Psoas muscle (tissue), 8 donors: ENCODE data around the gene RFWD3. TPM values are rescaled to one million over a fixed set of nuclear protein-coding genes. Genes with fewer than 3 reads are reported as not detected.

Experiments
- ATAC-seq, 4 donors: fragments of 200-7000 bp; cut with Tn5 transposase; one replicate each; pipeline ENCODE4 v1.9.1; 2020; ENCODE audit warnings: moderate library complexity in 3 of 4, mild to moderate bottlenecking in 2 of 4
- DNase-seq, 2 donors: peaks; one replicate each; pipeline ENCODE4 v3.0.0-alpha.2; 2020
- H3K27ac ChIP-seq: fragments of 200-600 bp; one replicate; pipeline ENCODE4 v1.8.0; 2022
- H3K27me3 ChIP-seq, 3 donors: fragments of 200-600 bp in 1 of 3; one replicate each; pipeline versions ENCODE4 v1.6.1 to v1.8.0; 2013 to 2022; ENCODE audit warnings: low read length in 2 of 3, mild to moderate bottlenecking in 2 of 3, moderate library complexity in 1 of 3; ENCODE audit not compliant: insufficient read depth in 3 of 3
- H3K36me3 ChIP-seq, 2 donors: fragments of 200-600 bp in 1 of 2; one replicate each; pipeline versions ENCODE4 v1.6.1 to v1.8.0; 2013 to 2022; ENCODE audit warnings: low read depth in 1 of 2, mild to moderate bottlenecking in 1 of 2, moderate library complexity in 1 of 2; ENCODE audit not compliant: insufficient read depth in 1 of 2
- H3K4me1 ChIP-seq: fragments of 200-600 bp; one replicate; pipeline ENCODE4 v1.8.0; 2022
- H3K4me3 ChIP-seq: fragments of 200-600 bp; one replicate; pipeline ENCODE4 v1.8.0; 2022; ENCODE audit warnings: mild to moderate bottlenecking
- H3K9me3 ChIP-seq: fragments of 200-600 bp; one replicate; pipeline ENCODE4 v1.8.0; 2022
- CTCF ChIP-seq: fragments of 200-600 bp; IDR thresholded peaks from one replicate; pipeline ENCODE4 v1.8.0; 2022; ENCODE audit warnings: antibody characterized with exemption
- WGBS, 3 donors: extraction: QIAGEN DNeasy Blood & Tissue Kit; methylation state at CpG; one replicate each; pipeline versions ENCODE4 v1.1.6 to v1.1.7; 2013; 5-methylcytosine and 5-hydroxymethylcytosine counted together
- intact Hi-C, 2 donors: fragments of 100-400 bp; cut with DNase I; formaldehyde crosslinking; loops; one replicate each; pipeline versions ENCODE4 v1.11.0 to v1.14.2; 2022
- polyA plus RNA-seq, 3 donors: library from polyadenylated mRNA; stranded (reverse); fragments of 200-250 nt; gene quantifications; one replicate each; pipeline ENCODE4 v1.2.3, GENCODE V29; 2013
- total RNA-seq, 4 donors: library from RNA; stranded (reverse); fragmentation: NEBNext Ultra II Directional in 2 of 4; extraction: Animal tissue kit (Norgen Biotek cat#: 25700) in 2 of 4; gene quantifications; one replicate each; pipeline versions ENCODE4 v1.2.1 to v1.2.4, GENCODE V29; 2021 to 2023
- donor health status: healthy with polysubstance abuse.
- donor health status: DM: no; HTN: no; CAD: no; lungs with moderate emphysema.
- donor health status: Bipolar disorder and iron deficiency.
- donor health status: healthy.
- donor health status: DM: yes; HTN: yes; CAD: no.
- donor health status: DM: no; HTN: no; CAD: no.
- donor health status: DM: no; HTN: no; CAD: no.
- donor health status: DM: yes; HTN: yes; CAD: no.

The RFWD3 gene
- total and polyA plus RNA-seq, 7 donors = 2.6 to 8.2 (median 4.0) TPM

GRCh38 chr16:74691093-74691855, 24.6 kb upstream of the RFWD3 start:
- ATAC-seq (no peak), DNase-seq (no peak)
- WGBS, 3 donors = 66 to 70% (median 69%) methylated on average over 10 of the region's 10 CpGs
- no peaks in the 10 kb centered on the region for H3K4me1 ChIP-seq
- no peak overlapping the region for H3K4me3 ChIP-seq
- H3K36me3 ChIP-seq = peaks cover 0 to 18% of the 10 kb centered on the region in 2 donors
- no peak for TF ChIP-seq CTCF
- no peaks in the 10 kb centered on the region for H3K27me3 ChIP-seq
- no peak overlapping the region for H3K27ac ChIP-seq
- H3K9me3 ChIP-seq = no peaks in the 10 kb centered on the region
- intact Hi-C loops = no loop called here

GRCh38 chr16:74682556-74682955, 15.9 kb upstream of the RFWD3 start:
- no peak for DNase-seq
- no peak for TF ChIP-seq CTCF
- WGBS, 3 donors = 73 to 81% (median 75%) methylated on average over 11 of the region's 11 CpGs
- Histone ChIP-seq H3K27me3 (no peaks in the 10 kb centered on the region), H3K36me3 (peaks cover 0 to 11% of the 10 kb centered on the region in 2 donors), H3K4me1 (no peaks in the 10 kb centered on the region), H3K9me3 (no peaks in the 10 kb centered on the region), H3K27ac (no peak overlapping the region), H3K4me3 (no peak overlapping the region)
- ATAC-seq = no peak
- intact Hi-C loops = no loop called here

GRCh38 chr16:74680681-74681080, 14.0 kb upstream of the RFWD3 start:
- intact Hi-C loops = no loop called here
- 75 to 91% (median 89%) methylated on average over 6 of the region's 6 CpGs for WGBS, 3 donors
- TF ChIP-seq CTCF = no peak
- Histone ChIP-seq H3K27me3 (no peaks in the 10 kb centered on the region), H3K4me1 (no peaks in the 10 kb centered on the region), H3K4me3 (no peak overlapping the region), H3K9me3 (no peaks in the 10 kb centered on the region), H3K27ac (no peak overlapping the region), H3K36me3 (peaks cover 4 to 18% of the 10 kb centered on the region in 2 donors)
- ATAC-seq (no peak), DNase-seq (no peak)

- DNase-seq = no peak
- H3K4me3 ChIP-seq = no peak overlapping the region
- TF ChIP-seq CTCF = no peak
- ATAC-seq = no peak
- H3K4me1 ChIP-seq = no peaks in the 10 kb centered on the region
- intact Hi-C loops = no loop called here
- H3K27me3 ChIP-seq = no peaks in the 10 kb centered on the region
- peaks cover 5 to 24% of the 10 kb centered on the region in 2 donors for H3K36me3 ChIP-seq
- WGBS, 3 donors = 14 to 28% (median 25%) methylated on average over 2 of the region's 2 CpGs
- no peak overlapping the region for H3K27ac ChIP-seq
- no peaks in the 10 kb centered on the region for H3K9me3 ChIP-seq
These were observed 13.3 kb upstream of the RFWD3 start for GRCh38 chr16:74679983-74680382.

GRCh38 chr16:74677868-74678267, 11.2 kb upstream of the RFWD3 start:
- DNase-seq (no peak), ATAC-seq (no peak)
- 94 to 96% (median 95%) methylated on average over 4 of the region's 4 CpGs for WGBS, 3 donors
- Histone ChIP-seq H3K9me3 (no peaks in the 10 kb centered on the region), H3K4me1 (no peaks in the 10 kb centered on the region), H3K4me3 (no peak overlapping the region), H3K36me3 (peaks cover 5 to 39% of the 10 kb centered on the region in 2 donors), H3K27me3 (no peaks in the 10 kb centered on the region), H3K27ac (no peak overlapping the region)
- TF ChIP-seq CTCF = no peak
- intact Hi-C loops = no loop called here
